Pancreas (tissue), 10 donors: ENCODE measurements around the gene GPANK1. TPM values are rescaled to one million over a fixed set of nuclear protein-coding genes. Genes with fewer than 3 reads are reported as not detected.

Experiments used
- ATAC-seq, 4 donors: fragments of 200-7000 bp; cut with Tn5 transposase; one replicate each; pipeline versions ENCODE4 v1.8.0 to v1.9.1; 2020; ENCODE audit warnings: mild to moderate bottlenecking in 4 of 4, moderate library complexity in 4 of 4
- DNase-seq, 6 donors: peaks; one replicate each; pipeline ENCODE4 v3.0.0-alpha.2; 2020
- FAIRE-seq: peaks from 2 replicates; lab custom pipeline; 2012; peaks lifted over from hg19 to GRCh38; lab: Jason Lieb, UNC
- H3K27ac ChIP-seq, 4 donors: fragments of 200-600 bp; sonication (generic); 1 replicate in 3 of 4; 2 replicates in 1 of 4; pipeline versions ENCODE4 v1.5.0 to v1.8.0; 2020
- H3K27me3 ChIP-seq, 4 donors: fragments of 200-600 bp; one replicate each; pipeline ENCODE4 v1.8.0; 2021
- H3K36me3 ChIP-seq, 3 donors: fragments of 200-600 bp; sonication (generic) in 1 of 3; one replicate each; pipeline versions ENCODE4 v1.5.0 to v1.8.0; 2020 to 2021
- H3K4me1 ChIP-seq, 3 donors: fragments of 200-600 bp; one replicate each; pipeline ENCODE4 v1.8.0; 2021
- H3K4me3 ChIP-seq, 4 donors: fragments of 200-600 bp; sonication (generic) in 2 of 4; one replicate each; pipeline versions ENCODE4 v1.5.0 to v1.8.0; 2020 to 2021
- H3K9me3 ChIP-seq, 4 donors: fragments of 200-600 bp; one replicate each; pipeline ENCODE4 v1.8.0; 2021
- WGBS, 2 donors: extraction: QIAGEN DNeasy Blood & Tissue Kit; methylation state at CpG; one replicate each; pipeline ENCODE4 v1.1.7; 2013; 5-methylcytosine and 5-hydroxymethylcytosine counted together
- intact Hi-C, 3 donors: fragments of 100-400 bp; cut with DNase I; formaldehyde crosslinking; loops; one replicate each; pipeline versions ENCODE4 v1.11.1 to v1.14.2; 2022
- polyA plus RNA-seq, 2 donors: library from polyadenylated mRNA; stranded (reverse); fragments of 200-250 nt; gene quantifications; one replicate each; pipeline ENCODE4 v1.2.3, GENCODE V29; 2013
- total RNA-seq, 6 donors: library from RNA; stranded (reverse); fragmentation: NEBNext Ultra II Directional in 4 of 6; extraction: Animal tissue kit (Norgen Biotek cat#: 25700) in 4 of 6; gene quantifications; one replicate each; pipeline versions ENCODE4 v1.2.1 to v1.2.4, GENCODE V29; 2021 to 2023
- TF ChIP-seq, protein P1 (sequence below), 4 donors: fragments of 200-600 bp; sonication (generic) in 3 of 4; IDR thresholded peaks; one replicate each; pipeline versions ENCODE4 v1.5.0 to v1.8.0; 2021; ENCODE audit warnings: antibody characterized with exemption in 4 of 4
- donor health status: healthy with polysubstance abuse.
- donor health status: DM: no; HTN: no; CAD: no; lungs with moderate emphysema.
- donor health status: DM: no; HTN: no; CAD: no.
- donor health status: control.
- donor health status: control.
- donor health status: Bipolar disorder and iron deficiency.
- donor health status: DM: yes; HTN: yes; CAD: no.
- donor health status: DM: no; HTN: no; CAD: no.
- donor health status: DM: no; HTN: no; CAD: no.
- donor health status: DM: yes; HTN: yes; CAD: no.

GPANK1 gene
- total and polyA plus RNA-seq, 8 donors = 5.5 to 11.6 (median 7.0) TPM

DNA sequence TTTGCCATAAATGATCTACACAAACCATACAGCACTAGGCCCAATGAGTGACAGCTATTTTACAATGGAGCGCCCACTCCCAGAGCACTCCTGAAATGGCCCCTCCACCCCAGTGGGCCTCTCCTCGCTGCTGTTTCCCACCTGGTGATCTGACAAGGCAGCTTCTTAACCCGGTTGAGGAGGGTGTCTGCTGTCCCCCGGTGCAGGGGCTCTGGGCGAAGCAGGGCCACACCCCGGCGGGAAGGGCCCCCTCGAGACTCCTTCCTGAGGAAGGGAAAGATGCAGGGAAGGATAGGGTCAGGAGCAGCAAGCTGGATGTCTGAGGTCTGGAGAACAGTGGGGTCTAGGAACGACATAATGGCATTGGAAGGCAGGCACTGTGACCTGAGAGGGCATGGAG is 28.1 kb upstream of the GPANK1 start:
- no peaks in the 10 kb centered on the region for H3K4me1 ChIP-seq
- ATAC-seq (no peak), FAIRE-seq (no peak), DNase-seq (no peak)
- H3K36me3 ChIP-seq = peaks cover 6 to 17% (median 16%) of the 10 kb centered on the region in 3 donors
- no peaks in the 10 kb centered on the region for H3K27me3 ChIP-seq
- H3K27ac ChIP-seq = no peak overlapping the region
- intact Hi-C loops = no loop called here
- H3K9me3 ChIP-seq = no peaks in the 10 kb centered on the region
- 93 to 95% methylated on average over 9 of the region's 9 CpGs for WGBS, 2 donors
- no peak overlapping the region for H3K4me3 ChIP-seq
- TF ChIP-seq, protein P1, sequence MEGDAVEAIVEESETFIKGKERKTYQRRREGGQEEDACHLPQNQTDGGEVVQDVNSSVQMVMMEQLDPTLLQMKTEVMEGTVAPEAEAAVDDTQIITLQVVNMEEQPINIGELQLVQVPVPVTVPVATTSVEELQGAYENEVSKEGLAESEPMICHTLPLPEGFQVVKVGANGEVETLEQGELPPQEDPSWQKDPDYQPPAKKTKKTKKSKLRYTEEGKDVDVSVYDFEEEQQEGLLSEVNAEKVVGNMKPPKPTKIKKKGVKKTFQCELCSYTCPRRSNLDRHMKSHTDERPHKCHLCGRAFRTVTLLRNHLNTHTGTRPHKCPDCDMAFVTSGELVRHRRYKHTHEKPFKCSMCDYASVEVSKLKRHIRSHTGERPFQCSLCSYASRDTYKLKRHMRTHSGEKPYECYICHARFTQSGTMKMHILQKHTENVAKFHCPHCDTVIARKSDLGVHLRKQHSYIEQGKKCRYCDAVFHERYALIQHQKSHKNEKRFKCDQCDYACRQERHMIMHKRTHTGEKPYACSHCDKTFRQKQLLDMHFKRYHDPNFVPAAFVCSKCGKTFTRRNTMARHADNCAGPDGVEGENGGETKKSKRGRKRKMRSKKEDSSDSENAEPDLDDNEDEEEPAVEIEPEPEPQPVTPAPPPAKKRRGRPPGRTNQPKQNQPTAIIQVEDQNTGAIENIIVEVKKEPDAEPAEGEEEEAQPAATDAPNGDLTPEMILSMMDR (IDR thresholded peaks at IDR 0.05) = no peak

DNA sequence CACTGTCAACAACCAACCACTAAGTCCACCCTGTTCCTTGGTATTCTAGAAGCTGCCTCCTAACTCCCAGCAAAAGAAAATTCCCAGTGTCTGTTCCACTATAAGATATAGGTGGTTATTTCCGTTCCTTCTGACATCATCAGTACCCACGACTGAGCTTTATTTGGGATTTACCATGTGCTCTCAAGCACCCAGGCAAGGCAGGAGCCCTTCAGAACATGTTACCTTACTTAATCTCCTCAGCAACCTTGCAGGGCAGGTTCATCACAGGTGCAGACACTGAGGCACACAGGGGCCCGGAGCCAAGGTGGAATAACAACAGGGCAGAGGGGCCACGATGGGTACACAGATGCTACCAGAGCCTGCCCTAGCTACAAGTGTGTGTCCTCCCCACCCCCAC is 27.6 kb upstream of the GPANK1 start:
- DNase-seq (no peak), FAIRE-seq (no peak), ATAC-seq (no peak)
- no peaks in the 10 kb centered on the region for H3K9me3 ChIP-seq
- TF ChIP-seq, protein P1 (IDR thresholded peaks at IDR 0.05) = no peak
- H3K36me3 ChIP-seq = peaks cover 6 to 20% (median 17%) of the 10 kb centered on the region in 3 donors
- no peak overlapping the region for H3K4me3 ChIP-seq
- H3K27me3 ChIP-seq = no peaks in the 10 kb centered on the region
- WGBS, 2 donors = 81 to 86% methylated on average over 4 of the region's 4 CpGs
- H3K4me1 ChIP-seq = no peaks in the 10 kb centered on the region
- intact Hi-C loops = no loop called here
- no peak overlapping the region for H3K27ac ChIP-seq

- H3K27ac ChIP-seq = no peak overlapping the region
- H3K27me3 ChIP-seq = no peaks in the 10 kb centered on the region
- peaks cover 4 to 20% (median 17%) of the 10 kb centered on the region in 3 donors for H3K36me3 ChIP-seq
- ATAC-seq (no peak), FAIRE-seq (no peak), DNase-seq (no peak)
- H3K4me1 ChIP-seq = no peaks in the 10 kb centered on the region
- WGBS, 2 donors = 93 to 96% methylated on average over 12 of the region's 12 CpGs
- TF ChIP-seq, protein P1 (IDR thresholded peaks at IDR 0.05) = no peak
- H3K9me3 ChIP-seq = no peaks in the 10 kb centered on the region
- no peak overlapping the region for H3K4me3 ChIP-seq
- intact Hi-C loops = no loop called here
Measured at GRCh38 chr6:31691564-31692108, 26.8 kb upstream of the GPANK1 start.

DNA sequence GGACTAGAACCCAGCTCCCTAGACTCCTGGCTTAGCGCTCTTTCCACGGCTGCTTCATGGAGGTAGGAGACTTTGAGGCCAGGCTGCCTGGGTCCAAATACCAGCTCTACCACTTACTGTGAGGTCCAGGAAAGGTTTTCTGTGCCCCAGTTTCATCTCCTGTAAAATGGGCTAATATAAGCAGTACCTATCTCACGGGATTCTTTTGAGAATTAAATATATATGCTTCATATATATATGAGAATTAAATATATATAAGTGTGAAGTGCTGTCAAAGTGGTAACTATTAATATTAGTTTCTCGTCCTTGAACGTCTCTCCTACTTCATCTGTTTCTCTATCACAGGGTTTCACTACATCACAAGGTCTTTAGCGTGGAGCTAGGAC is 26.3 kb upstream of the GPANK1 start:
- DNase-seq (no peak), FAIRE-seq (no peak), ATAC-seq (no peak)
- WGBS, 2 donors = 88 to 91% methylated on average over 6 of the region's 6 CpGs
- H3K27me3 ChIP-seq = no peaks in the 10 kb centered on the region
- H3K4me1 ChIP-seq = no peaks in the 10 kb centered on the region
- H3K4me3 ChIP-seq = no peak overlapping the region
- TF ChIP-seq, protein P1 (IDR thresholded peaks at IDR 0.05) = no peak
- intact Hi-C loops = no loop called here
- H3K36me3 ChIP-seq = peaks cover 0 to 20% (median 17%) of the 10 kb centered on the region in 3 donors
- H3K27ac ChIP-seq = no peak overlapping the region
- no peaks in the 10 kb centered on the region for H3K9me3 ChIP-seq

DNA sequence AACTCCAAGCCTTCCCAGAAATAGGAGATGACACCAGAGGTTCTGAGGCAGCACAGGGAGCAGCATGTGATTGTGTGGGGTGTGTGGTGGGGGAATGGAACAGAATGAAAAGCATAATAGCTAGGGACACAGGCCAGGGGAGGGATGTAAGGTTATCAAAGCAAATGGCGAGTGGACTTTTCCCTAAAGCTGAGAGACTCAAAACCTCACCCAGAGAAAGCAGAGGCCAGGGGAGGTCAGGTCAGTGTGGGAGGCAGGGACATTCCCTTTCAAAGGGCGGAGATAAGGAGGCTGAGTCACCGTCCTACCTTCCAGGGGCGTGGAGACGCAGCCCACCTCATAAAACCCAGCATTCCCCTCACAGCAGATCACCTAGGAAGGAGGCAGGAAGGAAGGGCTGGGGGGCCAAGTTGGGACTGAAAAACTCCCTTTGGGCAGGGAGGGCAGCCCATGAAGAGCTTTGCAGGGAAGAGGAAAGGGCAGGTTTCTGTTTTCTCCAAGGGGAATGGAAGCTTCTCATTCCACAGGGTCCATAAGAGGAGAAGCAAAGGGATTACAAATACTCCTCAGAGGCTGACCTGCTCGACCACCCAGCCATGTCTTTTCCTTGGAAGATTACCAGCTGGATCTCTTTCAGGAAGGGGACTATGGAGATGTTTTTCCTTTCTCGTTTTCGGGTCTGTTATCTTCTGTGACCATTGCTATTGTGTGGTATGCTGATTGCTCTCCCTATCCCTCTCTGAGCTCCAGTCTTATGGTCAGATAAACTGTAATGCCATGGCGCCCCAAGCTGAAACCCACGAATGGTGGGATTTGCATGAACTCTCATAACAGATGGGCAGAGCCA is 25.7 kb upstream of the GPANK1 start:
- 71 to 75% methylated on average over 10 of the region's 10 CpGs for WGBS, 2 donors
- intact Hi-C loops = no loop called here
- no peak overlapping the region for H3K27ac ChIP-seq
- ATAC-seq (peak in 1 of 4 donors; percentile 41), DNase-seq (no peak), FAIRE-seq (no peak)
- H3K27me3 ChIP-seq = no peaks in the 10 kb centered on the region
- H3K4me1 ChIP-seq = no peaks in the 10 kb centered on the region
- H3K4me3 ChIP-seq = no peak overlapping the region
- TF ChIP-seq, protein P1 (IDR thresholded peaks at IDR 0.05) = no peak
- no peaks in the 10 kb centered on the region for H3K9me3 ChIP-seq
- peaks cover 0 to 20% (median 17%) of the 10 kb centered on the region in 3 donors for H3K36me3 ChIP-seq
